ENCODE results near the gene OR2AG2.

Gene OR2AG2

DNA sequence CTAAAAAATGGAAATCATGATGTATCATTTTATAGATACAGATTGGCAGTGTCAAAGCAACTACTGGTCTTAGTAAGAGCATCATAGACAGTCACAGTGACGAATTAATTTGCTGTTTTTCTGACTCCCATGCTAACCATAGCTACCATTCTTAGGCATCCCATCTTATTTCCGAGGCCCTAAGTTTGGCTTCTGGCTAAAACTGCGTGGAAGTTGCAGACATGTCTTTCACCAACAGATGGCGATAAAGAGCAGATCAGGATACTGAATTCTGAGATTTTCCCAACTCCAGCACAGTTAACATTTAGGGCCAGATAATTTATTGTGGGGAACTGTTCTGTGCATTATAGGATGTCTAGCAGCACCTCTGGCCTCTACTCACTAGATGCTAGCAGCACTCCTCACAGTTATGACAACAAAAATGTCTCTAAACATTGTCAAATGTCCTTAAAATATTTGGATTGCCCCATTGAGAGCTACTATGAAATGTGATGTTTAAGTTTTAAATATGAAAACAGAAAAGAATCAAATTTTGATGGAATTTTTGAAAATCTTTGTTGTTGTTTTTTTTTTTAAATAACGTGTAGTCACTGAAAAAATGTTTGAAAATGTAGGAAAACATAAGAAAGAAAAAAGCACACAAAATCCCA lies 16.3 kb downstream of the OR2AG2 start:
- peak; percentile 94 for TF ChIP-seq CTCF (IDR thresholded peaks at IDR 0.05; ENCODE audit: low read depth, low read length)
- DNase-seq (ENCODE audit: low read depth in 2 of 2), result peak; percentile 55 to 56
- no peak overlapping the region for H3K4me3 ChIP-seq (replicated peaks in 1 of 2; ENCODE audit: low read depth in 2 of 2, low read length in 2 of 2)

GRCh38 chr11:6747097-6747668 lies 24.6 kb downstream of the OR2AG2 start:
- no peak overlapping the region for H3K4me3 ChIP-seq (replicated peaks in 1 of 2; ENCODE audit: low read depth in 2 of 2, low read length in 2 of 2)
- TF ChIP-seq CTCF (IDR thresholded peaks at IDR 0.05; ENCODE audit: low read depth, low read length), result no peak
- DNase-seq (ENCODE audit: low read depth in 2 of 2), result no peak

- DNase-seq (ENCODE audit: low read depth in 2 of 2), result no peak
- no peak overlapping the region for H3K4me3 ChIP-seq (replicated peaks in 1 of 2; ENCODE audit: low read depth in 2 of 2, low read length in 2 of 2)
- no peak for TF ChIP-seq CTCF (IDR thresholded peaks at IDR 0.05; ENCODE audit: low read depth, low read length)
These were observed 25.1 kb downstream of the OR2AG2 start for GRCh38 chr11:6746626-6747025.

DNA sequence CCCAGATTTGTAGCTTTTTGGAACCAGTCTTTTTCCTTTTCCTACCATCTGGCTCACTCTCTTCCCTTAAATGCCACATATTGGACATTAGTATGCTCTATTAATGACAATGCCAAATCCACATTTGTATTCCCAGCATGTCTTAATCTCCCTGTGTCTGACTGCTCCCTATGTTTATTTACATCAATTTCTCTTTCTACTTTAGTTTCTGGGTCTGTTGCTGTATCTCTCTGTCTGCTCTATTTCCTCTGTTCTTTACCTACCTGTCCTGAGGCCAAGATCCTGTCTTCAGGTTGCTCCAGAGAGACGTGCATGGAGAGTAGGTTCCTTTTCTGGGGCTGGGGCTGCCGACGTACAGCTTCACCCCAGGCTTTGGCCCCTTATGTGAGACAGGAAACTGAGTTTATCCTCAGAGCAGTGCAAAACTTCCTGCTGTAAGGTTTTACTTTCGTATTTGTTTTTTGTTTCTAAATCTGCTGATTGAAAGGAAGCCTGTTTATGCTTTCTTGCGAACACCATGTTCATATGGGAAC lies 25.6 kb downstream of the OR2AG2 start:
- peak; percentile 6 to 15 for DNase-seq (ENCODE audit: low read depth in 2 of 2)
- TF ChIP-seq CTCF (IDR thresholded peaks at IDR 0.05; ENCODE audit: low read depth, low read length), result no peak
- H3K4me3 ChIP-seq (replicated peaks in 1 of 2; ENCODE audit: low read depth in 2 of 2, low read length in 2 of 2), result no peak overlapping the region

DNA sequence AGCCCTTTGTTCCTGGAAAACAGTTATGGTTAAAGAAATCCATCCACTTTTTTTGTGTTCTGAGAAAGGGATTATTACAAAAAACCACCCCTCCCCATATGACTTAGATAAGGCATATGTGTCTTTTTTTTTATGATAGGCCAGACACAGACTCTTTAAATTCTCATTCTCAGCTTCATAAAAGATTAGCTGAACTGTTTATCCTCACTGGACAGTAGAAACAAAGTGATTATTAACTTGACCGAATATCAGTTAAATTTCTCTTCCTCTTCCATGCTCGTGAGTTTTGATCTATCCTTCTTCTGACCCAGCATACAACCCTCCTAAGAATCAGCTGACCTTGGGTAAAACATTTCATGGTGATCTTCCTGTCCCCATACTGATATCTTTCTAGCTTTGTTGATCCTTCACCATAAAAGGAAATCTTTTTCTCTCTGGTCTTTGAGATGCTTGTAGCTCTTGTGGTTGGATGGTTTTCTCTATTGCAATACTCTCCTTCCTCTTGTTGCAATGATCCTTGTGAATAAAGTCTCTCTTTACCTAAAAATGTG lies 26.2 kb downstream of the OR2AG2 start:
- H3K4me3 ChIP-seq (replicated peaks in 1 of 2; ENCODE audit: low read depth in 2 of 2, low read length in 2 of 2), result no peak overlapping the region
- DNase-seq (ENCODE audit: low read depth in 2 of 2), result no peak
- no peak for TF ChIP-seq CTCF (IDR thresholded peaks at IDR 0.05; ENCODE audit: low read depth, low read length)

GRCh38 chr11:6745018-6745417 lies 26.8 kb downstream of the OR2AG2 start:
- TF ChIP-seq CTCF (IDR thresholded peaks at IDR 0.05; ENCODE audit: low read depth, low read length), result no peak
- H3K4me3 ChIP-seq (replicated peaks in 1 of 2; ENCODE audit: low read depth in 2 of 2, low read length in 2 of 2), result no peak overlapping the region

More at GRCh38 chr11:6745018-6745417, 26.8 kb downstream of the OR2AG2 start:
- no peak for DNase-seq (ENCODE audit: low read depth in 2 of 2)

Data from cardiac fibroblast (primary cell).